CD14-positive monocyte (primary cell): ENCODE results near the gene RECK. TPM values are rescaled to one million over a fixed set of nuclear protein-coding genes. Genes with fewer than 3 reads are reported as not detected.
A peak's percentile ranks its signal among the peaks of the same experiment; 100 is the strongest.

ENCODE experiments used
- DNase-seq, 3 donors: peaks; one replicate each; pipeline ENCODE4 v3.0.0-alpha.2; 2011 to 2022
- H2AFZ ChIP-seq: 2 replicates; pipeline ENCODE4 v1.6.0; 2012; ENCODE audit warnings: mild to moderate bottlenecking, low read depth, low read length, inconsistent platforms; ENCODE audit not compliant: insufficient read depth, poor library complexity, severe bottlenecking
- H3K27ac ChIP-seq, 2 donors: 1 replicate in 1 of 2; 2 replicates in 1 of 2; pipeline ENCODE4 v1.5.1; 2012 to 2013; ENCODE audit warnings: low read length in 2 of 2, control low read depth in 1 of 2, inconsistent platforms in 1 of 2, low read depth in 1 of 2, mild to moderate bottlenecking in 1 of 2
- H3K27me3 ChIP-seq, 2 donors: one replicate each; pipeline versions ENCODE4 v1.6.0 to v1.6.1; 2011 to 2013; ENCODE audit warnings: low read length in 2 of 2; ENCODE audit not compliant: control insufficient read depth in 2 of 2, insufficient read depth in 2 of 2
- H3K36me3 ChIP-seq, 2 donors: replicated peaks in 1 of 2; 1 replicate in 1 of 2; 2 replicates in 1 of 2; pipeline versions ENCODE4 v1.5.1 to v1.6.1; 2012 to 2013; ENCODE audit warnings: low read length in 2 of 2, control low read depth in 1 of 2, inconsistent platforms in 1 of 2, mild to moderate bottlenecking in 1 of 2; ENCODE audit not compliant: insufficient read depth in 2 of 2, control insufficient read depth in 1 of 2
- H3K4me1 ChIP-seq, 2 donors: 1 replicate in 1 of 2; 2 replicates in 1 of 2; pipeline versions ENCODE4 v1.5.1 to v1.6.1; 2012 to 2013; ENCODE audit warnings: low read length in 2 of 2, control low read depth in 1 of 2, inconsistent platforms in 1 of 2, mild to moderate bottlenecking in 1 of 2, moderate library complexity in 1 of 2; ENCODE audit not compliant: insufficient read depth in 2 of 2, control insufficient read depth in 1 of 2
- H3K4me2 ChIP-seq: replicated peaks from 2 replicates; pipeline ENCODE3; 2012; ENCODE audit warnings: low read length, moderate library complexity, mild to moderate bottlenecking; ENCODE audit not compliant: poor library complexity, severe bottlenecking; ENCODE audit errors: extremely low read depth
- H3K4me3 ChIP-seq, 3 experiments: fragments of 200-600 bp in 1 of 3; sonication (generic) in 1 of 3; replicated peaks in 1 of 3; 1 replicate in 2 of 3; 2 replicates in 1 of 3; pipeline ENCODE4 v1.5.1; 2011 to 2013; ENCODE audit warnings: low read length in 3 of 3, mild to moderate bottlenecking in 3 of 3, control low read depth in 2 of 3, low read depth in 2 of 3, inconsistent platforms in 1 of 3, moderate library complexity in 1 of 3
- H3K79me2 ChIP-seq: 2 replicates; pipeline ENCODE4 v1.6.0; 2012; ENCODE audit warnings: mild to moderate bottlenecking, control low read depth, inconsistent platforms, low read length, moderate library complexity; ENCODE audit not compliant: insufficient read depth
- H3K9ac ChIP-seq: 2 replicates; pipeline ENCODE4 v1.6.0; 2017; ENCODE audit warnings: low read length, mild to moderate bottlenecking; ENCODE audit not compliant: insufficient read depth, poor library complexity, severe bottlenecking
- H3K9me3 ChIP-seq, 2 donors: replicated peaks in 1 of 2; 1 replicate in 1 of 2; 2 replicates in 1 of 2; pipeline versions ENCODE4 v1.5.1 to v1.6.1; 2012 to 2013; ENCODE audit warnings: low read length in 2 of 2, control low read depth in 1 of 2; ENCODE audit not compliant: control insufficient read depth in 1 of 2, insufficient read depth in 1 of 2
- H4K20me1 ChIP-seq: 2 replicates; pipeline ENCODE4 v1.6.0; 2012; ENCODE audit warnings: mild to moderate bottlenecking, low read length, control low read depth, moderate library complexity; ENCODE audit not compliant: insufficient read depth
- H3K27ac Mint-ChIP-seq, 7 donors: one replicate each; pipeline ENCODE4 v1.8.0; 2020; ENCODE audit warnings: mild to moderate bottlenecking in 7 of 7, mixed read lengths in 7 of 7, moderate library complexity in 6 of 7, inconsistent platforms in 2 of 7
- H3K27me3 Mint-ChIP-seq, 3 donors: one replicate each; pipeline ENCODE4 v1.8.0; 2021 to 2022; ENCODE audit warnings: low read depth in 3 of 3, mild to moderate bottlenecking in 3 of 3, mixed read lengths in 3 of 3, moderate library complexity in 3 of 3, inconsistent platforms in 1 of 3
- H3K36me3 Mint-ChIP-seq, 2 donors: one replicate each; pipeline ENCODE4 v1.8.0; 2020; ENCODE audit warnings: mixed read lengths in 2 of 2, inconsistent platforms in 1 of 2, mild to moderate bottlenecking in 1 of 2
- H3K4me1 Mint-ChIP-seq: one replicate; pipeline ENCODE4 v1.8.0; 2020; ENCODE audit warnings: mild to moderate bottlenecking, mixed read lengths
- H3K4me3 Mint-ChIP-seq, 2 donors: one replicate each; pipeline ENCODE4 v1.8.0; 2020; ENCODE audit warnings: mild to moderate bottlenecking in 2 of 2, mixed read lengths in 2 of 2, moderate library complexity in 1 of 2
- H3K9me3 Mint-ChIP-seq, 7 donors: one replicate each; pipeline ENCODE4 v1.8.0; 2020 to 2022; ENCODE audit warnings: mixed read lengths in 7 of 7, mild to moderate bottlenecking in 6 of 7, moderate library complexity in 6 of 7, inconsistent platforms in 2 of 7
- WGBS: methylation state at CpG from one replicate; pipeline ENCODE4 v1.1.5; 2013; ENCODE audit warnings: missing lambda C conversion rate; ENCODE audit not compliant: insufficient coverage; 5-methylcytosine and 5-hydroxymethylcytosine counted together
- intact Hi-C, 2 donors: fragments of 100-400 bp; cut with micrococcal nuclease; formaldehyde crosslinking; loops; one replicate each; pipeline versions ENCODE4 v1.15.0 to v1.15.1; 2023
- polyA plus RNA-seq, 3 donors: library from polyadenylated mRNA; depleted of rRNA in 1 of 3; unstranded in 2 of 3; stranded (reverse) in 1 of 3; fragments of 300-500 nt in 2 of 3; fragments of >200 nt in 1 of 3; fragmentation: Illumina TruSeq in 2 of 3; gene quantifications; 1 replicate in 2 of 3; 2 replicates in 1 of 3; pipeline ENCODE4 v1.2.3, GENCODE V29; 2012 to 2021
- TF ChIP-seq, protein P1 (sequence below): fragments of 200-600 bp; IDR thresholded peaks from one replicate; pipeline ENCODE4 v1.8.0; 2022; ENCODE audit warnings: antibody characterized with exemption, mild to moderate bottlenecking

The RECK gene
- polyA plus RNA-seq, 3 donors: 5.0 to 5.2 (median 5.1) TPM

DNA sequence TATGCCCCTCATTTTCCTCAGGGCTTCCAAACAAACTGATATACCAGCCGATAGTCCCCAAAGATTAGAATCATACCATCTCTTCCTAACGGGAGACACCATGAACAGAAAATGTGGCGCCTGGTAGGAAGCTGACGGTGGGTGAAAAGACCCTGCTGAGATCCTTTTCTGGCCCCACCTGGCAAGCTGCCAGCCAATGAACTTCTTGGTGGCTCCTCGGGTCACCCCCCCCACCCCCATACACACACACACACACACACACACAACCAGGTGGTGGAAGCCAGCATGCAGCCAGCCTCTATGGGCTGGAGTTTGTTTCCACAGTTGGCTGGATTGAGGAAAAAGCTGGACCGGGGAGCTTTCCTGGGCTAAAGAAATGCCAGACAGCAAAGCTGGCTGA, 127.7 kb downstream of the RECK start:
- H3K27ac ChIP-seq: no peak overlapping the region

DNA sequence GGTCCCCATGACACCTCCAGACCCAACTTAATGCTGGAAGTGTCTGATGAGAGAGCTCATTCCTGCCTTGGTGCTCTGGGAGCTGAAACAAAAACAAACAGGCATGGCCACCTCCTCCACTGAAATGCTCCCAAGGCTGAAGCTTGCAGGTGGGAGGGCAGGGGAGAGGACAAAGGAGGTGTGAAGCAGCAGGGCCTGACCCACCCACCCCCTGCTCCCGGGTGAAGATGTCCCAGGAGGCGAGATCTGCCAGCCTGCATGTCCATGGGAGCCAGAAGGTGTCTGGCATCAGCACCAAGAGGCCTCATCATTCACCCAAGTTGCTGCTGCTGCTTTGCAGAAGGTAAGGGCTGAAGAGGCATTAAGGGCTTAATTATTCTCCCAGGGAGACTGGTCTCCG, 128.3 kb downstream of the RECK start:
- peaks cover 3 to 11% (median 7%) of the 10 kb centered on the region in 3 donors for H3K27me3 Mint-ChIP-seq

More for the DNA sequence above, 127.7 kb downstream of the RECK start:
- intact Hi-C loops: loop anchor here (10.0 kb wide), 1 partner anchor 130 kb away; the partner anchor contains the start of gene RECK (in 2 of the 2)
- Histone ChIP-seq H3K36me3 (peaks cover 37 to 48% of the 10 kb centered on the region in 2 donors), H3K9me3 (no peaks in the 10 kb centered on the region), H4K20me1 (peaks cover 9% of the 10 kb centered on the region), H3K4me3 (no peak overlapping the region), H3K4me1 (peaks cover 13 to 30% of the 10 kb centered on the region in 2 donors), H2AFZ (no peak overlapping the region), H3K4me2 (no peak overlapping the region), H3K9ac (no peak overlapping the region), H3K27me3 (no peaks in the 10 kb centered on the region), H3K79me2 (peaks cover 1% of the 10 kb centered on the region)
- TF ChIP-seq, protein P1, sequence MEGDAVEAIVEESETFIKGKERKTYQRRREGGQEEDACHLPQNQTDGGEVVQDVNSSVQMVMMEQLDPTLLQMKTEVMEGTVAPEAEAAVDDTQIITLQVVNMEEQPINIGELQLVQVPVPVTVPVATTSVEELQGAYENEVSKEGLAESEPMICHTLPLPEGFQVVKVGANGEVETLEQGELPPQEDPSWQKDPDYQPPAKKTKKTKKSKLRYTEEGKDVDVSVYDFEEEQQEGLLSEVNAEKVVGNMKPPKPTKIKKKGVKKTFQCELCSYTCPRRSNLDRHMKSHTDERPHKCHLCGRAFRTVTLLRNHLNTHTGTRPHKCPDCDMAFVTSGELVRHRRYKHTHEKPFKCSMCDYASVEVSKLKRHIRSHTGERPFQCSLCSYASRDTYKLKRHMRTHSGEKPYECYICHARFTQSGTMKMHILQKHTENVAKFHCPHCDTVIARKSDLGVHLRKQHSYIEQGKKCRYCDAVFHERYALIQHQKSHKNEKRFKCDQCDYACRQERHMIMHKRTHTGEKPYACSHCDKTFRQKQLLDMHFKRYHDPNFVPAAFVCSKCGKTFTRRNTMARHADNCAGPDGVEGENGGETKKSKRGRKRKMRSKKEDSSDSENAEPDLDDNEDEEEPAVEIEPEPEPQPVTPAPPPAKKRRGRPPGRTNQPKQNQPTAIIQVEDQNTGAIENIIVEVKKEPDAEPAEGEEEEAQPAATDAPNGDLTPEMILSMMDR: no peak
- DNase-seq: no peak
- peaks cover 41 to 48% of the 10 kb centered on the region in 2 donors for H3K36me3 Mint-ChIP-seq
- H3K4me1 Mint-ChIP-seq: peaks cover 31% of the 10 kb centered on the region
- peak overlapping the region in 4 of 7 donors; percentile 12 to 85 (median 37) for H3K27ac Mint-ChIP-seq
- H3K27me3 Mint-ChIP-seq: peaks cover 1 to 8% (median 7%) of the 10 kb centered on the region in 3 donors
- H3K4me3 Mint-ChIP-seq: no peak overlapping the region
- peaks cover 0 to 2% (median 0%) of the 10 kb centered on the region in 7 donors for H3K9me3 Mint-ChIP-seq
- WGBS: 86% methylated on average over 1 of the region's 6 CpGs

More for the DNA sequence above, 128.3 kb downstream of the RECK start:
- TF ChIP-seq, protein P1: no peak
- H3K4me3 ChIP-seq: no peak overlapping the region
- H3K9me3 Mint-ChIP-seq: peaks cover 0 to 2% (median 0%) of the 10 kb centered on the region in 7 donors
- peaks cover 9% of the 10 kb centered on the region for H4K20me1 ChIP-seq
- peaks cover 18 to 28% of the 10 kb centered on the region in 2 donors for H3K4me1 ChIP-seq
- no peak overlapping the region for H3K27ac ChIP-seq
- peaks cover 36 to 42% of the 10 kb centered on the region in 2 donors for H3K36me3 Mint-ChIP-seq
- no peaks in the 10 kb centered on the region for H3K27me3 ChIP-seq
- peaks cover 34 to 42% of the 10 kb centered on the region in 2 donors for H3K36me3 ChIP-seq
- H3K4me1 Mint-ChIP-seq: peaks cover 38% of the 10 kb centered on the region
- no peak overlapping the region for H3K4me2 ChIP-seq
- H2AFZ ChIP-seq: no peak overlapping the region
- no peaks in the 10 kb centered on the region for H3K9me3 ChIP-seq
- no peak overlapping the region for H3K4me3 Mint-ChIP-seq
- WGBS: 100% methylated on average over 3 of the region's 3 CpGs
- no peak for DNase-seq
- H3K79me2 ChIP-seq: no peaks in the 10 kb centered on the region
- intact Hi-C loops: loop anchor here (5.0 to 10.0 kb wide), 2 partner anchors 38 to 130 kb away; partner anchors contain the start of gene RECK (in 2 of the 2)
- H3K9ac ChIP-seq: no peak overlapping the region
- H3K27ac Mint-ChIP-seq: peak overlapping the region in 5 of 7 donors; percentile 15 to 85 (median 79)
